ENCODE data around the gene GALNTL6. TPM values are rescaled to one million over a fixed set of nuclear protein-coding genes. Genes with fewer than 3 reads are reported as not detected.

Gene GALNTL6
- total and polyA plus RNA-seq, 8 donors, result 0.15 to 0.87 (median 0.58) TPM; not detected in 3

DNA sequence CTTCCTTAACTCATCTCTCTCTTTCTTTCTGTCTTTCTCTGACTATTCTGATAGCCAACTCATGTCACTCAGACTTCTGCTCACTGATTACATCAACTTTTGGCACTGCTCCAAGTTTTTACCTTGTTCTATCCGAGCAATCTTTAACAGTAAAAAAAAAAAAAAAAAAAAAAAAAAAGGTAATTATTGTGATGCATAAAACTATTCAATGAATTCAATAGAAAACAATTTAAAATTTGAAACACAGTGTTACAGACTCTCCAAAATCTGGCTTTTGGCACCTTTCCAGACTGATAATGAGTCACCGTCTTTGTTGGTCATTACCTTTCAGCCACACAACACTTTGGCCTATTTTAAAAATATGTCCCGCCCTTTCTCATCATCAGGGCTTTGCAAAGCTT, 229.5 kb downstream of the GALNTL6 start:
- Histone ChIP-seq H3K27me3 (no peaks in the 10 kb centered on the region), H3K27ac (no peak overlapping the region), H3K4me1 (no peaks in the 10 kb centered on the region), H3K36me3 (no peaks in the 10 kb centered on the region), H3K4me3 (no peak overlapping the region), H3K9me3 (no peaks in the 10 kb centered on the region)
- TF ChIP-seq EP300 (IDR thresholded peaks at IDR 0.05) (no peak), POLR2A (IDR thresholded peaks at IDR 0.05) (no peak), POLR2AphosphoS5 (IDR thresholded peaks at IDR 0.05) (no peak)
- TF ChIP-seq, protein P1, sequence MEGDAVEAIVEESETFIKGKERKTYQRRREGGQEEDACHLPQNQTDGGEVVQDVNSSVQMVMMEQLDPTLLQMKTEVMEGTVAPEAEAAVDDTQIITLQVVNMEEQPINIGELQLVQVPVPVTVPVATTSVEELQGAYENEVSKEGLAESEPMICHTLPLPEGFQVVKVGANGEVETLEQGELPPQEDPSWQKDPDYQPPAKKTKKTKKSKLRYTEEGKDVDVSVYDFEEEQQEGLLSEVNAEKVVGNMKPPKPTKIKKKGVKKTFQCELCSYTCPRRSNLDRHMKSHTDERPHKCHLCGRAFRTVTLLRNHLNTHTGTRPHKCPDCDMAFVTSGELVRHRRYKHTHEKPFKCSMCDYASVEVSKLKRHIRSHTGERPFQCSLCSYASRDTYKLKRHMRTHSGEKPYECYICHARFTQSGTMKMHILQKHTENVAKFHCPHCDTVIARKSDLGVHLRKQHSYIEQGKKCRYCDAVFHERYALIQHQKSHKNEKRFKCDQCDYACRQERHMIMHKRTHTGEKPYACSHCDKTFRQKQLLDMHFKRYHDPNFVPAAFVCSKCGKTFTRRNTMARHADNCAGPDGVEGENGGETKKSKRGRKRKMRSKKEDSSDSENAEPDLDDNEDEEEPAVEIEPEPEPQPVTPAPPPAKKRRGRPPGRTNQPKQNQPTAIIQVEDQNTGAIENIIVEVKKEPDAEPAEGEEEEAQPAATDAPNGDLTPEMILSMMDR (IDR thresholded peaks at IDR 0.05), result no peak
- WGBS, 5 donors, result 38 to 48% (median 41%) methylated on average over 3 of the region's 3 CpGs
- DNase-seq, result peak in 1 of 2 donors; percentile 23
- intact Hi-C loops (cut with DNase I; ENCODE audit: low total_unique reads), result no loop called here

DNA sequence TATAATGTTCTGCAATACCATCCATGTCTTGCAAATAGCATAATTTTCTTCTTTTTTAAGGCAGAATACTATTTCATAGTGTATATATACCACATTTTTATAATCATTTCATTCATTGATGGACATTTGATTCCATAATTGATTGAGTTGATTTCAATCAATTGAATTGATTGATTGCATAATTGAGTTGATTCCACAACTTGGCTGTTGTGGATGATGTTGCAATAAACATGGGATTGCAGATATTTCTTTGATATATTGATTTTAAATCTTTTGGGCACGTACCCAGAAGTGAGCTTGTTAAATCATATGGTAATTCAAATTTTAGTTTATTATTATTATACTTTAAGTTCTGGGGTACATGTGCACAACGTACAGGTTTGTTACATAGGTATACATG, 232.8 kb downstream of the GALNTL6 start:
- 76 to 94% (median 89%) methylated on average over 2 of the region's 2 CpGs for WGBS, 5 donors
- intact Hi-C loops (cut with DNase I; ENCODE audit: low total_unique reads), result no loop called here

GRCh38 chr4:172048666-172049065, 235.5 kb downstream of the GALNTL6 start:
- DNase-seq, result no peak
- intact Hi-C loops (cut with DNase I; ENCODE audit: low total_unique reads), result no loop called here
- 29 to 37% (median 35%) methylated on average over 1 of the region's 1 CpG for WGBS, 5 donors

More for the DNA sequence above, 232.8 kb downstream of the GALNTL6 start:
- DNase-seq, result no peak
- no peaks in the 10 kb centered on the region for H3K9me3 ChIP-seq
- no peak overlapping the region for H3K4me3 ChIP-seq
- no peaks in the 10 kb centered on the region for H3K4me1 ChIP-seq
- no peak for TF ChIP-seq POLR2A (IDR thresholded peaks at IDR 0.05)
- no peak for TF ChIP-seq POLR2AphosphoS5 (IDR thresholded peaks at IDR 0.05)
- TF ChIP-seq, protein P1 (IDR thresholded peaks at IDR 0.05), result no peak
- TF ChIP-seq EP300 (IDR thresholded peaks at IDR 0.05), result no peak
- H3K27ac ChIP-seq, result no peak overlapping the region
- H3K36me3 ChIP-seq, result no peaks in the 10 kb centered on the region
- H3K27me3 ChIP-seq, result no peaks in the 10 kb centered on the region

GRCh38 chr4:172050911-172051310, 237.7 kb downstream of the GALNTL6 start:
- Histone ChIP-seq H3K27me3 (no peaks in the 10 kb centered on the region), H3K4me3 (no peak overlapping the region), H3K4me1 (no peaks in the 10 kb centered on the region), H3K9me3 (no peaks in the 10 kb centered on the region), H3K36me3 (no peaks in the 10 kb centered on the region), H3K27ac (no peak overlapping the region)
- TF ChIP-seq, protein P1 (IDR thresholded peaks at IDR 0.05), result no peak
- TF ChIP-seq POLR2A (IDR thresholded peaks at IDR 0.05) (no peak), POLR2AphosphoS5 (IDR thresholded peaks at IDR 0.05) (no peak), EP300 (IDR thresholded peaks at IDR 0.05) (no peak)
- intact Hi-C loops (cut with DNase I; ENCODE audit: low total_unique reads), result no loop called here
- no peak for DNase-seq
- WGBS, 5 donors, result 55 to 73% (median 65%) methylated on average over 4 of the region's 4 CpGs

More at GRCh38 chr4:172048666-172049065, 235.5 kb downstream of the GALNTL6 start:
- Histone ChIP-seq H3K27ac (no peak overlapping the region), H3K4me1 (no peaks in the 10 kb centered on the region), H3K9me3 (no peaks in the 10 kb centered on the region), H3K27me3 (no peaks in the 10 kb centered on the region), H3K4me3 (no peak overlapping the region), H3K36me3 (no peaks in the 10 kb centered on the region)
- TF ChIP-seq, protein P1 (IDR thresholded peaks at IDR 0.05), result no peak
- TF ChIP-seq EP300 (IDR thresholded peaks at IDR 0.05) (no peak), POLR2AphosphoS5 (IDR thresholded peaks at IDR 0.05) (no peak), POLR2A (IDR thresholded peaks at IDR 0.05) (no peak)

Data from stomach (tissue), 9 donors.